ENCODE measurements around the gene MORN2.

The MORN2 gene

GRCh38 chr2:38875227-38875575, 575 bp upstream of the MORN2 start:
- Histone ChIP-seq H3K27ac (no peak overlapping the region), H3K9me3 (no peaks in the 10 kb centered on the region), H3K4me1 (ENCODE audit: control insufficient read depth in 1 of 2, insufficient read depth in 1 of 2, low read depth in 1 of 2, low read length in 1 of 2) (peaks cover 10 to 11% of the 10 kb centered on the region in 2 experiments), H3K27me3 (no peaks in the 10 kb centered on the region), H3K4me3 (ENCODE audit: low read depth in 1 of 2, low read length in 1 of 2) (peak overlapping the region; percentile 61 to 73), H3K36me3 (no peaks in the 10 kb centered on the region)
- TF ChIP-seq, protein P1, sequence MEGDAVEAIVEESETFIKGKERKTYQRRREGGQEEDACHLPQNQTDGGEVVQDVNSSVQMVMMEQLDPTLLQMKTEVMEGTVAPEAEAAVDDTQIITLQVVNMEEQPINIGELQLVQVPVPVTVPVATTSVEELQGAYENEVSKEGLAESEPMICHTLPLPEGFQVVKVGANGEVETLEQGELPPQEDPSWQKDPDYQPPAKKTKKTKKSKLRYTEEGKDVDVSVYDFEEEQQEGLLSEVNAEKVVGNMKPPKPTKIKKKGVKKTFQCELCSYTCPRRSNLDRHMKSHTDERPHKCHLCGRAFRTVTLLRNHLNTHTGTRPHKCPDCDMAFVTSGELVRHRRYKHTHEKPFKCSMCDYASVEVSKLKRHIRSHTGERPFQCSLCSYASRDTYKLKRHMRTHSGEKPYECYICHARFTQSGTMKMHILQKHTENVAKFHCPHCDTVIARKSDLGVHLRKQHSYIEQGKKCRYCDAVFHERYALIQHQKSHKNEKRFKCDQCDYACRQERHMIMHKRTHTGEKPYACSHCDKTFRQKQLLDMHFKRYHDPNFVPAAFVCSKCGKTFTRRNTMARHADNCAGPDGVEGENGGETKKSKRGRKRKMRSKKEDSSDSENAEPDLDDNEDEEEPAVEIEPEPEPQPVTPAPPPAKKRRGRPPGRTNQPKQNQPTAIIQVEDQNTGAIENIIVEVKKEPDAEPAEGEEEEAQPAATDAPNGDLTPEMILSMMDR (IDR thresholded peaks at IDR 0.05) = no peak

GRCh38 chr2:38876407-38876806, 631 bp downstream of the MORN2 start:
- Histone ChIP-seq H3K27ac (no peak overlapping the region), H3K9me3 (no peaks in the 10 kb centered on the region), H3K27me3 (no peaks in the 10 kb centered on the region), H3K4me1 (ENCODE audit: control insufficient read depth in 1 of 2, insufficient read depth in 1 of 2, low read depth in 1 of 2, low read length in 1 of 2) (peaks cover 10 to 11% of the 10 kb centered on the region in 2 experiments), H3K36me3 (no peaks in the 10 kb centered on the region), H3K4me3 (ENCODE audit: low read depth in 1 of 2, low read length in 1 of 2) (peak overlapping the region; percentile 61 to 73)
- TF ChIP-seq, protein P1 (IDR thresholded peaks at IDR 0.05) = no peak

GRCh38 chr2:38886063-38886462, 10.3 kb downstream of the MORN2 start:
- Histone ChIP-seq H3K27me3 (no peaks in the 10 kb centered on the region), H3K27ac (no peak overlapping the region), H3K4me3 (ENCODE audit: low read depth in 1 of 2, low read length in 1 of 2) (no peak overlapping the region), H3K9me3 (no peaks in the 10 kb centered on the region), H3K36me3 (no peaks in the 10 kb centered on the region), H3K4me1 (ENCODE audit: control insufficient read depth in 1 of 2, insufficient read depth in 1 of 2, low read depth in 1 of 2, low read length in 1 of 2) (no peaks in the 10 kb centered on the region)
- TF ChIP-seq, protein P1 (IDR thresholded peaks at IDR 0.05) = no peak

GRCh38 chr2:38887347-38887746, 11.6 kb downstream of the MORN2 start:
- no peaks in the 10 kb centered on the region for H3K27me3 ChIP-seq
- H3K4me3 ChIP-seq (ENCODE audit: low read depth in 1 of 2, low read length in 1 of 2) = no peak overlapping the region
- no peak overlapping the region for H3K27ac ChIP-seq
- H3K36me3 ChIP-seq = no peaks in the 10 kb centered on the region
- TF ChIP-seq, protein P1 (IDR thresholded peaks at IDR 0.05) = no peak
- H3K9me3 ChIP-seq = no peaks in the 10 kb centered on the region
- no peaks in the 10 kb centered on the region for H3K4me1 ChIP-seq (ENCODE audit: control insufficient read depth in 1 of 2, insufficient read depth in 1 of 2, low read depth in 1 of 2, low read length in 1 of 2)

DNA sequence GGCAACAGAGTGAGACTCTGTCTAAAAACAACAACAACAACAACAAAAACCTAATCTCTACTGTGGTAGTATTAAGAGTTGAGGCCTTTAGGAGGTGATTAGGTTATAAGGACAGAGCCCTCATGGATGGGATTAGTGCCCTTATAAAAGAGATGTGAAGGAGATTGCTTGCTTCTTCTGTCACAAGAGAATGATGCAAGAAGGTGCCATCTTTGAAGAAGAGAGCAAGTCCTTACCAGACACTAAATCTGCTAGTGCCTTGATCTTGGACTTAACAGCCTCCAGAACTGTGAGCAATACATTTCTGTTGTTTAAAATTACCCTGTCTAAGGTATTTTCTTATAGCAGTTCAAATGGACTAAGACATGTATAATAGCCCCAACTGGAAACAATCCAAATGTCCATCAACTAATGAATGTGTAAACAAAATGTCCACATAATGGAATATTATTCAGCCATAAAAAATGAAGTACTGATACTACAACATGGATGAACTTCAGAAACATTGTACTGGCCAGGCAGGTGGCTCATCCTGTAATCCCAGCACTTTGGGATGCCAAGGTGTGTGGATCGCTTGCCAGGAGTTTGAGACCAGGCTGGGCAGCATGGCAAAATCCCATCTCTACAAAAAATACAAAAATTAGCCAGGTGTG, 12.3 kb downstream of the MORN2 start:
- TF ChIP-seq, protein P1 (IDR thresholded peaks at IDR 0.05) = no peak
- H3K27ac ChIP-seq = no peak overlapping the region

More for the DNA sequence above, 12.3 kb downstream of the MORN2 start:
- Histone ChIP-seq H3K27me3 (no peaks in the 10 kb centered on the region), H3K9me3 (no peaks in the 10 kb centered on the region), H3K36me3 (no peaks in the 10 kb centered on the region), H3K4me1 (ENCODE audit: control insufficient read depth in 1 of 2, insufficient read depth in 1 of 2, low read depth in 1 of 2, low read length in 1 of 2) (no peaks in the 10 kb centered on the region), H3K4me3 (ENCODE audit: low read depth in 1 of 2, low read length in 1 of 2) (no peak overlapping the region)
